HG02759 (cell line): Measurements from ENCODE around the gene HS3ST4.
"Not testable (repeated sequence)": the region's sequence is repeated elsewhere in the genome, so short reads cannot be mapped to it uniquely, and the experiment has no call there.

Experiments used
- ATAC-seq: cut with Tn5 transposase; IDR thresholded peaks from one replicate; pipeline ENCODE4 v1.9.1; 2021; ENCODE audit warnings: mild to moderate bottlenecking, moderate library complexity; ENCODE audit not compliant: unreplicated experiment

HS3ST4 gene

GRCh38 chr16:26071101-26071866, 379.5 kb downstream of the HS3ST4 start:
- no peak for ATAC-seq

GRCh38 chr16:26078716-26079355, 387.1 kb downstream of the HS3ST4 start:
- no peak for ATAC-seq

- ATAC-seq: no peak
Observed at GRCh38 chr16:26087091-26087490, 395.3 kb downstream of the HS3ST4 start.

- ATAC-seq: no peak
Observed at GRCh38 chr16:26091511-26091910, 399.8 kb downstream of the HS3ST4 start.

GRCh38 chr16:26098206-26098605, 406.4 kb downstream of the HS3ST4 start:
- not testable (repeated sequence) for ATAC-seq

- no peak for ATAC-seq
Observed at GRCh38 chr16:26102369-26102768, 410.6 kb downstream of the HS3ST4 start.

GRCh38 chr16:26108836-26109505, 417.2 kb downstream of the HS3ST4 start:
- no peak for ATAC-seq

- ATAC-seq: no peak
Observed at GRCh38 chr16:26111900-26112299, 420.1 kb downstream of the HS3ST4 start.

GRCh38 chr16:26118575-26118974, 426.8 kb downstream of the HS3ST4 start:
- no peak for ATAC-seq

- ATAC-seq: no peak
Observed at GRCh38 chr16:26120729-26121128, 429.0 kb downstream of the HS3ST4 start.

- no peak for ATAC-seq
Observed at GRCh38 chr16:26128296-26128695, 436.5 kb downstream of the HS3ST4 start.

- ATAC-seq: no peak
Observed at GRCh38 chr16:26129997-26130396, 438.2 kb downstream of the HS3ST4 start.

- ATAC-seq: no peak
Observed at GRCh38 chr16:26133416-26134093, 441.8 kb downstream of the HS3ST4 start.

GRCh38 chr16:26134588-26134987, 442.8 kb downstream of the HS3ST4 start:
- no peak for ATAC-seq

- no peak for ATAC-seq
Observed at GRCh38 chr16:26137956-26138355, 446.2 kb downstream of the HS3ST4 start.

- ATAC-seq: no peak
Observed at GRCh38 chr16:26139091-26139490, 447.3 kb downstream of the HS3ST4 start.

GRCh38 chr16:26139884-26140283, 448.1 kb downstream of the HS3ST4 start:
- ATAC-seq: no peak

GRCh38 chr16:26149364-26150190, 457.8 kb downstream of the HS3ST4 start:
- ATAC-seq: no peak

GRCh38 chr16:26155221-26155620, 463.5 kb downstream of the HS3ST4 start:
- ATAC-seq: no peak

- no peak for ATAC-seq
Observed at GRCh38 chr16:26157319-26157718, 465.6 kb downstream of the HS3ST4 start.
